Subcutaneous abdominal adipose tissue (tissue), 5 donors: Measurements from ENCODE around the gene HOXD8.

Source experiments
- H3K27ac ChIP-seq: one replicate; pipeline ENCODE4 v1.7.0; 2013; ENCODE audit warnings: low read depth, mild to moderate bottlenecking, inconsistent platforms, low read length, moderate library complexity
- H3K27me3 ChIP-seq, 5 donors: one replicate each; pipeline ENCODE4 v1.7.0; 2013; ENCODE audit warnings: low read length in 5 of 5, inconsistent platforms in 1 of 5; ENCODE audit not compliant: control insufficient read depth in 5 of 5, insufficient read depth in 4 of 5
- H3K36me3 ChIP-seq, 5 donors: one replicate each; pipeline ENCODE4 v1.7.0; 2013; ENCODE audit warnings: low read length in 5 of 5; ENCODE audit not compliant: control insufficient read depth in 5 of 5, insufficient read depth in 5 of 5
- H3K4me1 ChIP-seq, 5 donors: one replicate each; pipeline ENCODE4 v1.7.0; 2013; ENCODE audit warnings: low read length in 5 of 5, mild to moderate bottlenecking in 3 of 5, moderate library complexity in 1 of 5; ENCODE audit not compliant: control insufficient read depth in 5 of 5, insufficient read depth in 5 of 5
- H3K4me3 ChIP-seq, 5 donors: one replicate each; pipeline ENCODE4 v1.7.0; 2013; ENCODE audit warnings: low read length in 5 of 5, low read depth in 1 of 5
- H3K9ac ChIP-seq, 5 donors: one replicate each; pipeline ENCODE4 v1.7.0; 2013; ENCODE audit warnings: low read length in 5 of 5, mild to moderate bottlenecking in 4 of 5, moderate library complexity in 3 of 5
- H3K9me3 ChIP-seq, 5 donors: one replicate each; pipeline ENCODE4 v1.7.0; 2013; ENCODE audit warnings: low read length in 5 of 5; ENCODE audit not compliant: control insufficient read depth in 5 of 5
- donor health status: healthy.
- donor health status: healthy.
- donor health status: healthy.
- donor health status: healthy.
- donor health status: healthy.

The HOXD8 gene

GRCh38 chr2:176166272-176166671, 36.8 kb downstream of the HOXD8 start:
- H3K27ac ChIP-seq: no peak overlapping the region
- no peak overlapping the region for H3K4me3 ChIP-seq
- peaks cover 0 to 8% (median 0%) of the 10 kb centered on the region in 5 donors for H3K4me1 ChIP-seq
- H3K27me3 ChIP-seq: peaks cover 0 to 26% (median 5%) of the 10 kb centered on the region in 5 donors
- no peak overlapping the region for H3K9ac ChIP-seq
- H3K36me3 ChIP-seq: peaks cover 0 to 3% (median 2%) of the 10 kb centered on the region in 5 donors
- no peaks in the 10 kb centered on the region for H3K9me3 ChIP-seq

- Histone ChIP-seq H3K9ac (no peak overlapping the region), H3K4me3 (no peak overlapping the region), H3K4me1 (peaks cover 0 to under 1% (median 0%) of the 10 kb centered on the region in 5 donors), H3K27me3 (peaks cover under 1 to 28% (median 7%) of the 10 kb centered on the region in 5 donors), H3K36me3 (peaks cover 0 to 7% (median 3%) of the 10 kb centered on the region in 5 donors), H3K27ac (no peak overlapping the region), H3K9me3 (no peaks in the 10 kb centered on the region)
Measured at GRCh38 chr2:176167398-176167797, 37.9 kb downstream of the HOXD8 start.

GRCh38 chr2:176169181-176169580, 39.7 kb downstream of the HOXD8 start:
- H3K9me3 ChIP-seq: no peaks in the 10 kb centered on the region
- H3K9ac ChIP-seq: no peak overlapping the region
- H3K27me3 ChIP-seq: peaks cover 3 to 28% (median 10%) of the 10 kb centered on the region in 5 donors
- H3K27ac ChIP-seq: no peak overlapping the region
- H3K36me3 ChIP-seq: peaks cover 0 to 5% (median 3%) of the 10 kb centered on the region in 5 donors
- no peak overlapping the region for H3K4me3 ChIP-seq
- peaks cover 0 to 2% (median 0%) of the 10 kb centered on the region in 5 donors for H3K4me1 ChIP-seq

GRCh38 chr2:176169711-176170110, 40.2 kb downstream of the HOXD8 start:
- H3K4me1 ChIP-seq: peaks cover 0 to 7% (median 4%) of the 10 kb centered on the region in 5 donors
- peaks cover 0 to 4% (median 0%) of the 10 kb centered on the region in 5 donors for H3K36me3 ChIP-seq
- H3K9me3 ChIP-seq: no peaks in the 10 kb centered on the region
- H3K27ac ChIP-seq: no peak overlapping the region
- H3K4me3 ChIP-seq: no peak overlapping the region
- H3K9ac ChIP-seq: no peak overlapping the region
- peaks cover 6 to 31% (median 7%) of the 10 kb centered on the region in 5 donors for H3K27me3 ChIP-seq

GRCh38 chr2:176170602-176171305, 41.2 kb downstream of the HOXD8 start:
- no peak overlapping the region for H3K4me3 ChIP-seq
- no peak overlapping the region for H3K9ac ChIP-seq
- H3K9me3 ChIP-seq: no peaks in the 10 kb centered on the region
- peaks cover 7 to 33% (median 9%) of the 10 kb centered on the region in 5 donors for H3K27me3 ChIP-seq
- H3K4me1 ChIP-seq: peaks cover 0 to 13% (median 9%) of the 10 kb centered on the region in 5 donors
- H3K36me3 ChIP-seq: peaks cover 0 to 4% (median 0%) of the 10 kb centered on the region in 5 donors
- H3K27ac ChIP-seq: no peak overlapping the region

- Histone ChIP-seq H3K9me3 (no peaks in the 10 kb centered on the region), H3K4me3 (no peak overlapping the region), H3K27ac (no peak overlapping the region), H3K27me3 (peaks cover 7 to 34% (median 10%) of the 10 kb centered on the region in 5 donors), H3K4me1 (peaks cover 0 to 13% (median 9%) of the 10 kb centered on the region in 5 donors), H3K9ac (no peak overlapping the region), H3K36me3 (peaks cover 0 to 4% (median 0%) of the 10 kb centered on the region in 5 donors)
Measured at GRCh38 chr2:176171351-176172006, 42.0 kb downstream of the HOXD8 start.

GRCh38 chr2:176172007-176172894, 42.7 kb downstream of the HOXD8 start:
- Histone ChIP-seq H3K4me1 (peaks cover 0 to 13% (median 9%) of the 10 kb centered on the region in 5 donors), H3K9me3 (no peaks in the 10 kb centered on the region), H3K4me3 (no peak overlapping the region), H3K27me3 (peaks cover 7 to 39% (median 11%) of the 10 kb centered on the region in 5 donors), H3K9ac (no peak overlapping the region), H3K36me3 (peaks cover 0 to 4% (median 0%) of the 10 kb centered on the region in 5 donors), H3K27ac (no peak overlapping the region)

GRCh38 chr2:176172895-176173566, 43.5 kb downstream of the HOXD8 start:
- Histone ChIP-seq H3K4me1 (peaks cover 0 to 18% (median 14%) of the 10 kb centered on the region in 5 donors), H3K9ac (no peak overlapping the region), H3K9me3 (no peaks in the 10 kb centered on the region), H3K4me3 (no peak overlapping the region), H3K36me3 (peaks cover 0 to 4% (median 0%) of the 10 kb centered on the region in 5 donors), H3K27me3 (peaks cover 11 to 47% (median 16%) of the 10 kb centered on the region in 5 donors), H3K27ac (no peak overlapping the region)
